Left colon (tissue), 2 donors: ENCODE data around the gene C1orf210. TPM values are rescaled to one million over a fixed set of nuclear protein-coding genes. Genes with fewer than 3 reads are reported as not detected.

ENCODE experiments used
- ATAC-seq: fragments of 200-7000 bp; cut with Tn5 transposase; one replicate; pipeline ENCODE4 v1.9.1; 2020; ENCODE audit warnings: mild to moderate bottlenecking, moderate library complexity
- DNase-seq, 2 donors: peaks; one replicate each; pipeline ENCODE4 v3.0.0-alpha.2; 2020
- intact Hi-C, 2 donors: fragments of 100-400 bp; cut with DNase I in 1 of 2; cut with micrococcal nuclease in 1 of 2; formaldehyde crosslinking; loops; one replicate each; pipeline versions ENCODE4 v1.11.2 to v1.14.0; 2022; cut with DNase I, micrococcal nuclease
- total RNA-seq, 2 donors: library from RNA; stranded (reverse); fragmentation: NEBNext Ultra II Directional; extraction: Animal tissue kit (Norgen Biotek cat#: 25700); gene quantifications; one replicate each; pipeline ENCODE4 v1.2.1, GENCODE V29; 2021
- donor health status: DM: no; HTN: no; CAD: no.
- donor health status: DM: yes; HTN: yes; CAD: no.

Gene C1orf210
- total RNA-seq, 2 donors from 2014 or later = 76.9 to 97.8 TPM

- no peak for ATAC-seq
- no peak for DNase-seq
- intact Hi-C loops = no loop called here
Measured at GRCh38 chr1:43235040-43235439, 50.3 kb downstream of the C1orf210 start.

GRCh38 chr1:43234267-43234666 is 51.1 kb downstream of the C1orf210 start:
- ATAC-seq = no peak
- intact Hi-C loops = no loop called here
- no peak for DNase-seq

- no peak for DNase-seq
- intact Hi-C loops = no loop called here
- no peak for ATAC-seq
Measured at GRCh38 chr1:43233631-43234030, 51.8 kb downstream of the C1orf210 start.

- no peak for ATAC-seq
- DNase-seq = no peak
- intact Hi-C loops = no loop called here
Measured at GRCh38 chr1:43232482-43232881, 52.9 kb downstream of the C1orf210 start.

- intact Hi-C loops = no loop called here
- no peak for ATAC-seq
- DNase-seq = no peak
Measured at GRCh38 chr1:43232074-43232473, 53.3 kb downstream of the C1orf210 start.

Other genes starting within 250 kb of the C1orf210 start
- 10 to 100 TPM; 30.4 to 32.4 TPM for gene EBNA1BP2, start 113.3 kb downstream of the C1orf210 start, total RNA-seq
- gene CFAP57, start 113.3 kb downstream of the C1orf210 start, total RNA-seq = not detected
- 10 to 100 TPM; 52.4 to 63.3 TPM for gene TMEM125, start 15.6 kb downstream of the C1orf210 start, total RNA-seq
- gene TIE1, start 15.4 kb upstream of the C1orf210 start, total RNA-seq = 1 to 10 TPM; 4.9 to 7.6 TPM
- under 1 TPM in 1 of 2 donors, not detected in 1; 0.56 TPM for gene MPL, start 52.2 kb upstream of the C1orf210 start, total RNA-seq
- gene CDC20, start 73.4 kb upstream of the C1orf210 start, total RNA-seq = 10 to 100 TPM; 10.5 to 24.3 TPM
- gene ELOVL1, start 82.4 kb upstream of the C1orf210 start, total RNA-seq = 100 to 1,000 TPM; 135 to 152 TPM
- 10 to 100 TPM; 39.1 to 39.5 TPM for gene MED8, start 104.2 kb upstream of the C1orf210 start, total RNA-seq
- 10 to 100 TPM; 49.5 to 73.2 TPM for gene SZT2, start 104.3 kb upstream of the C1orf210 start, total RNA-seq
- gene HYI, start 168.3 kb upstream of the C1orf210 start, total RNA-seq = 10 to 100 TPM; 60.9 to 74.3 TPM
- gene PTPRF, start 245.3 kb upstream of the C1orf210 start, total RNA-seq = 100 to 1,000 TPM; 514 to 671 TPM